Fibroblast of skin of right biceps (primary cell): ENCODE data around the gene FAT3.

Experiments used
- DNase-seq: peaks from one replicate; pipeline ENCODE4 v3.0.0-alpha.2; 2013

Gene FAT3

GRCh38 chr11:92227959-92228935, 3.6 kb downstream of the FAT3 start:
- DNase-seq, result peak; percentile 32

- DNase-seq, result no peak
These were observed 12.2 kb downstream of the FAT3 start for GRCh38 chr11:92236856-92237255.

GRCh38 chr11:92240916-92241315, 16.3 kb downstream of the FAT3 start:
- DNase-seq, result no peak

GRCh38 chr11:92245700-92246271, 21.2 kb downstream of the FAT3 start:
- no peak for DNase-seq

GRCh38 chr11:92246630-92247029, 22.0 kb downstream of the FAT3 start:
- DNase-seq, result peak; percentile 44

- DNase-seq, result no peak
These were observed 24.6 kb downstream of the FAT3 start for GRCh38 chr11:92249156-92249753.

- DNase-seq, result peak; percentile 80
These were observed 27.4 kb downstream of the FAT3 start for GRCh38 chr11:92251980-92252379.

- peak; percentile 45 for DNase-seq
These were observed 28.8 kb downstream of the FAT3 start for GRCh38 chr11:92253421-92253820.

GRCh38 chr11:92253945-92254344, 29.3 kb downstream of the FAT3 start:
- peak; percentile 45 for DNase-seq

GRCh38 chr11:92257536-92257935, 32.9 kb downstream of the FAT3 start:
- peak; percentile 33 for DNase-seq

- no peak for DNase-seq
These were observed 35.2 kb downstream of the FAT3 start for GRCh38 chr11:92259861-92260260.

- peak; percentile 11 for DNase-seq
These were observed 39.7 kb downstream of the FAT3 start for GRCh38 chr11:92264350-92264749.

- no peak for DNase-seq
These were observed 42.2 kb downstream of the FAT3 start for GRCh38 chr11:92266806-92267205.

GRCh38 chr11:92267278-92267677, 42.7 kb downstream of the FAT3 start:
- DNase-seq, result no peak

- no peak for DNase-seq
These were observed 43.4 kb downstream of the FAT3 start for GRCh38 chr11:92267968-92268367.

- DNase-seq, result peak; percentile 40
These were observed 43.9 kb downstream of the FAT3 start for GRCh38 chr11:92268546-92268945.

GRCh38 chr11:92269021-92269420, 44.4 kb downstream of the FAT3 start:
- peak; percentile 81 for DNase-seq

- DNase-seq, result no peak
These were observed 45.2 kb downstream of the FAT3 start for GRCh38 chr11:92269841-92270240.

- DNase-seq, result no peak
These were observed 48.0 kb downstream of the FAT3 start for GRCh38 chr11:92272651-92273050.
